GM18867 (cell line): ENCODE results near the gene DNAI7.

Experiments used
- ATAC-seq: cut with Tn5 transposase; IDR thresholded peaks from one replicate; pipeline ENCODE4 v1.9.1; 2021; ENCODE audit warnings: mild to moderate bottlenecking, moderate library complexity; ENCODE audit not compliant: unreplicated experiment

Gene DNAI7

GRCh38 chr12:25107920-25108319 is 87.0 kb downstream of the DNAI7 start:
- ATAC-seq: peak; percentile 94

GRCh38 chr12:25106818-25107217 is 88.1 kb downstream of the DNAI7 start:
- ATAC-seq: no peak

DNA sequence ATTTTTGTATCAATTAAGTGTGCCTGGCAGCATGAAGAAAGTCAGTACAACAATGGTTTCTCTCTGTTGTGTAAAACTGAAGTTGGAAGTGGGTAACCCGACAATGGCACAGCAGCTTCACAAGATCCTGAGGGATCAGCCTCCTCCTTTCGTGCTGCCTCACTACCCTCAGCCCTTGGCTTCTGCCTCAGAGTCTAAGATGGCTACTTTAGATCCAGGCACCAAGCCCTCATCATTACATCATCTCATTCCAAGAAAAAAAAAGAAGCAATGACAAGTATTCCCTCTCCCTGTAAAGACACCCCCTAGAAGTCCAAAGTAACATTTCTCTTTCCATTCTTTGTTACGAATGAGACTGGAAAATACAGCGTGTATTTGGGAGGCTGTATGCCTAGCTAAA is 92.6 kb downstream of the DNAI7 start:
- ATAC-seq: no peak

GRCh38 chr12:25101092-25101445 is 93.9 kb downstream of the DNAI7 start:
- no peak for ATAC-seq

DNA sequence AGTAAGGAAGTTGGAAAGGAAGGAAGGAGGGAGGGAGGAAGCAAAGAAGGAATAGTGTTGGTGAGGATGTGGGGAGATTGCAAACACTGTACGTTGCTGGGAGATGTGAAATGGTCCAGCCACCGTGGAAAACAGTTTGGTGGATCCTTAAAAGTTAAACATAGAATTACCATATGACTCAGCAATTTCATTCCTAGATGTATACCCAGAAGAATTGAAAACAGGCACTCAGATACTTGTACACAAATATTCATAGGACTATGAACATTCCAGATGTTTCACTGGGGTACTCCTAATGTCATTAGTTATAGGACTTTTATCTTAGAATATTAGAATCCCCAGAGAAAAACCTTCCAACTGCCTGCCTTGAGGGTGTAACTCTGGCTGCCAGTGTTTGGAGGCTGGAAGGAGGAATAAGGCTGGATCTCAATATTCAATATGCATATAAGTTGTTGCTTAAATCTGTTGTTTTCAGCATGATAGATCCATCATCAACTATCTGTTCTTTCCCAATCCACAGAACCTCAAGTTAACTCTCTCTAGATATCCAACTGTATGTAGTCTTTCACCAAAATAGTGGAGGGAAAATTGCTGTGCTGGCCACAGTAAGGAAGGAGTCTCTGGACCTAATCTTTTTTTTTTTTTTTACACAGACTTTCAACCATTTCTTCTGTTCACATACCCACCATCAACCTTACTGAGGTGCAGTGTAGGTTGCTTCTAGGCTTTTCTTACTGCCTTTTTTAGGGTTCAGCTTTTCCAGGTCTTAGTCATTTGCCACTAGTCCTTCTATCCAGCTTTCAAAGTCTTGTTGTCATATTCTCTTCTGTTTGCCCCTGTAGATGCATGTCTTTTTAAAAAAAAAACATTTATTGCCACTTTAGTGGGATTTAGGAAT is 94.5 kb downstream of the DNAI7 start:
- ATAC-seq: no peak

GRCh38 chr12:25099010-25099409 is 96.0 kb downstream of the DNAI7 start:
- no peak for ATAC-seq

GRCh38 chr12:25089738-25090137 is 105.2 kb downstream of the DNAI7 start:
- no peak for ATAC-seq

- ATAC-seq: no peak
These were observed 107.4 kb downstream of the DNAI7 start for GRCh38 chr12:25087596-25087995.

DNA sequence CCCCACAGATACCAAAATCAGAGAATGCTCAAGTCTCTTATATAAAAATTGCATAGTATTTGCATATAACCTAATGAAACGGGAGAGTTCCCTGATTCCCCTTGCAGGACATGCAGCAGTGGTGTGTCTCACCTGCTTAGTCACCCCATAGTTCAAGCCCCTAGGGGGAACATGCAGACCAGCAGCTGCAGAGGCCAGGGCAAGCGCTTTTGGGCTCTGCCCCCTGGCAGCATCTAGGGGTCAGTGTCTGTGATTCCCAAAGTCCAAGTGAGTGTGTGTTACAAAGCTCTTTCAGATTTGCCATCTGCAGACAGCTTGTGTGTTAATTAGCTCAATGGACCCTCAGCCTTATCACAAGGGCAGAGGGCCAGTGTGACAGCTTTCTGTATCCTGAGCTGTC is 110.1 kb downstream of the DNAI7 start:
- ATAC-seq: no peak

DNA sequence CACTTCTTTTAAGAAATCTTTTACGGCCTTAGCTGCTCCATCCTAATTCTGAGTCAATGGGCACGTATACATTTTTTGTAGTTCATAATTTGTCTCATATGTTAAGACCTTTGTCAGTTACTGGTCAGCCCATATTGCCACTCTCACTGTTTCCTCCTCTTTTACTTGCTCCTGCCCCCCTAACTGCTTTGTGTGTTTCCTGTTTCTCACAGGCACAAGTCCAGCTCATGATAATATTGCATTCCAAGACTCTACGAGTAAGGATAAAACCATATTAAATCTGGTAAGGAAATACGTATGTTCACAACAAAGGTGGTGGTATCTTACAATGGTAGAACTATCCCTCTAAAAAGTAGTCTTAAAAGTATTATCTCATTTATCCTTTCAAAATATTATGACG is 111.7 kb downstream of the DNAI7 start:
- ATAC-seq: no peak

DNA sequence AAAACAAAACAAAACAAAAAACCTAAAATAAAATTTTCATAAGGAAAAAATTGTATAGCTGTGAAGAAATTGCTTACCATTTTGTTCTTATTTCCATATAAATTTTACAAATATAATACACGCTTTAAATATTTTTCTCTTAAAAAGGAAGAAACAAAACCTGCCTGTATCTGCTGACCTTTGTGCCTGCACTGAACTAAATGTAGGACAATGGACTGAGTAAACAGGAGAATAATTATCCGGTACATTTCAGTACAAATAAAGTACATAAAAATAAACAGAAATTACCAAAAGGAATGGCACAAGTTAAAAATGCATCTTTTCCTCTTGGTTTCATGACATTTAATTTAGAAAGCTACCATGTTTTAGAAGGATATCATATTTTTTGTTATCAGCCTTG is 112.3 kb downstream of the DNAI7 start:
- no peak for ATAC-seq

GRCh38 chr12:25079393-25079792 is 115.6 kb downstream of the DNAI7 start:
- ATAC-seq: no peak

GRCh38 chr12:25074954-25075353 is 120.0 kb downstream of the DNAI7 start:
- no peak for ATAC-seq

DNA sequence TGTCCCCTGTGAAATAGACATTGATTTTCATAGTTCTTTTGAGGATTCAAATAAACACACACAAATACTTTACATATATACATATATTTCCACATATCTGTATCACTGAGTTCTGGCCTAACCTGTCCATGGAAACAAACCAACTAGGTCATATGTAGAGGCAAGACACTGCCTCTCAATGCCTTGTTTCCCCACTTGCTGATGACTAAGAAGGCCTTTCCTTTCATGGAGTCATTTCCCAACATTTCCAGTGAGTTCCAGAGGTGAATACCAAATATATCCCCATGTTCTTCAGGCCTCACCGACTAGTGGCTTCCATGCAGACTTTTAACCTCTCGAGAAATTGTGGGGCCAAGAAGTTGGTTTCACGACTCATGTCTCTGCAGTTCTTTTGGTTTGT is 120.8 kb downstream of the DNAI7 start:
- ATAC-seq: no peak

DNA sequence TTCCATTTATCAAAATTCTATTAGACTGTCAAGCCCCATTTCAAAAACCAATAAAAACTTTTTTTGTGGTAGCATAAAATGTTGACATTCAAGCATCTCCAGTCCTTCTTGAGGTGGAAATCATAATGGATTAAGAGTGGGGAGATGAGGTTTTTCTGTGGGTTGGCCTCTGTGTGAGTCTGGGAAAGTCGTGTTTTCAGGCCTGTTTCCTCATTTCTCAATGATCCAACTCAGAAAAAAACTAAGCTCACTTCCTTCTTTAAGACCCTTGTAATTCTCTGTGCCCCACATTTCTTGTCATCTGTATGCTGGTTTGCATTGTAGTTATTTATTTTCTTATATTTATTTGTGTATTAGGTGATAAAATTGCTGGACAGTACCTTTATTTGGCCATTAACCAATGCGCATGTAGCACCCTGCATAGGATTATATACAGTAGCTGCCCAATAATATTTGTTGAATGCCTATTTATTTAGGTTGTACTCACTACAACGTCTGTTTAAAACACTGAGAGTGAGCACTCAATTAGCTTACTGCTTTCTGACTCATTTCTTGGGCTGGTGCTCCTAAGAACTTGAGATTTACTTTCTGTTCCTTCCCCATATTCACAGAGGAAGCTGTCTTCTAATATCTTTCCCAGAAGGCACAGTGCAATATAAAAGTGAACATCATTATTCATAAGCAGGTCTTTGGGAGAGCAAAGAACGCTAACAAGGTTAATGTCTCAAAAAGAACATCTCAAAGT is 121.9 kb downstream of the DNAI7 start:
- no peak for ATAC-seq

- ATAC-seq: no peak
These were observed 123.6 kb downstream of the DNAI7 start for GRCh38 chr12:25071366-25071765.

DNA sequence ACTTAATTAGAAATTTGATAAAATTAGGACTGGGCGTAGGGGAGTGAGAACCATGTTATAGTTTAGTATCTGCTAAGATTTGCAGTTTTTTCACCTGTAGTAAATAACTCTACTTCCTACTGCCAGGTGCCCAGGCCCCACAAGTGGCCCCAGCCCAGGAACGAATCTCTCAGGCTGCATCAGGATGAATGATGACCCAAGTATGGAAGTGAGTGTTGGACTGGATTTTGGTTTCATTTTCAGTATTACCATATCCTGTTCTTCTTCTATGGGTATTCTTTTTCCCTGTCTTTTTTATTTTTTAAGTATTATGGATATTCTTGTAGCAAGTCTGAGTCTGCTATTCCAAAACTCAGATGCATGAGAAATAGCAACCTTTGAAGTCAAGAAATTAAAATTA is 125.7 kb downstream of the DNAI7 start:
- ATAC-seq: no peak

- ATAC-seq: no peak
These were observed 129.9 kb downstream of the DNAI7 start for GRCh38 chr12:25065035-25065434.

- peak; percentile 55 for ATAC-seq
These were observed 130.9 kb downstream of the DNAI7 start for GRCh38 chr12:25063873-25064628.

GRCh38 chr12:25058658-25059058 is 136.3 kb downstream of the DNAI7 start:
- peak; percentile 51 for ATAC-seq
